BE2C (cell line): ENCODE results near the gene LRMDA.

Experiments used
- DNase-seq: peaks from one replicate; pipeline ENCODE4 v3.0.0-alpha.2; 2020
- H3K27me3 ChIP-seq: fragments of 250-450 bp; sonication (Bioruptor Pico); 2 replicates; pipeline ENCODE4 v1.5.1; 2020; ENCODE audit warnings: mild to moderate bottlenecking
- H3K36me3 ChIP-seq: fragments of 250-450 bp; sonication (Bioruptor Pico); 2 replicates; pipeline ENCODE4 v1.5.1; 2020; ENCODE audit warnings: mild to moderate bottlenecking
- H3K4me1 ChIP-seq: fragments of 250-450 bp; sonication (Bioruptor Pico); 2 replicates; pipeline ENCODE4 v1.5.1; 2020
- H3K4me3 ChIP-seq: 2 replicates; pipeline ENCODE4 v1.5.1; 2011; ENCODE audit warnings: low read depth, low read length
- H3K9me3 ChIP-seq: fragments of 250-450 bp; sonication (Bioruptor Pico); 2 replicates; pipeline ENCODE4 v1.5.1; 2020
- TF ChIP-seq, protein P1 (sequence below): IDR thresholded peaks from 2 replicates; pipeline ENCODE4 v1.5.1; 2012; ENCODE audit warnings: mild to moderate bottlenecking, low read depth, low read length

LRMDA gene

DNA sequence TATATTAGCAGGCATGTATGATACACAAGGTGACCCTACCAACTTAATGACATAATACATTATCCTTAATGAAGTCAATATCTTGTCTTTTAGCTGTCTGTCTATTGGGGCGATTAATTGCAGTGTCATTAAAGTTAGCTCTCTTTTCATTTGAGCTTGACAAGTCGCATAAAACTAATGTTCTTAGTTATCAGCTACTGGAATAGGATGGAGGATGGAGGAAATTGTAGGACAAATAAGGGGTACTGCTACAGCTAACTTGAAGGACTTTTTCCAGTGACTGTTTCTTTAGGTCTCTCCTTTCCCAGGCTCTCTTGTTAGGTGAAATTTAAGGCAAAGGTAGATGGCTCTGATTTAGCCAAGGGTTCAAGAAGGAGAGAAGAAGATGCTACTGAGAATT, 506.4 kb downstream of the LRMDA start:
- Histone ChIP-seq H3K27me3 (no peaks in the 10 kb centered on the region), H3K9me3 (no peaks in the 10 kb centered on the region), H3K4me3 (no peak overlapping the region), H3K4me1 (no peaks in the 10 kb centered on the region), H3K36me3 (no peaks in the 10 kb centered on the region)
- no peak for DNase-seq
- TF ChIP-seq, protein P1, sequence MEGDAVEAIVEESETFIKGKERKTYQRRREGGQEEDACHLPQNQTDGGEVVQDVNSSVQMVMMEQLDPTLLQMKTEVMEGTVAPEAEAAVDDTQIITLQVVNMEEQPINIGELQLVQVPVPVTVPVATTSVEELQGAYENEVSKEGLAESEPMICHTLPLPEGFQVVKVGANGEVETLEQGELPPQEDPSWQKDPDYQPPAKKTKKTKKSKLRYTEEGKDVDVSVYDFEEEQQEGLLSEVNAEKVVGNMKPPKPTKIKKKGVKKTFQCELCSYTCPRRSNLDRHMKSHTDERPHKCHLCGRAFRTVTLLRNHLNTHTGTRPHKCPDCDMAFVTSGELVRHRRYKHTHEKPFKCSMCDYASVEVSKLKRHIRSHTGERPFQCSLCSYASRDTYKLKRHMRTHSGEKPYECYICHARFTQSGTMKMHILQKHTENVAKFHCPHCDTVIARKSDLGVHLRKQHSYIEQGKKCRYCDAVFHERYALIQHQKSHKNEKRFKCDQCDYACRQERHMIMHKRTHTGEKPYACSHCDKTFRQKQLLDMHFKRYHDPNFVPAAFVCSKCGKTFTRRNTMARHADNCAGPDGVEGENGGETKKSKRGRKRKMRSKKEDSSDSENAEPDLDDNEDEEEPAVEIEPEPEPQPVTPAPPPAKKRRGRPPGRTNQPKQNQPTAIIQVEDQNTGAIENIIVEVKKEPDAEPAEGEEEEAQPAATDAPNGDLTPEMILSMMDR = no peak

GRCh38 chr10:75938380-75939122, 507.1 kb downstream of the LRMDA start:
- H3K9me3 ChIP-seq = no peaks in the 10 kb centered on the region
- H3K27me3 ChIP-seq = no peaks in the 10 kb centered on the region
- H3K36me3 ChIP-seq = no peaks in the 10 kb centered on the region
- no peak for DNase-seq
- no peaks in the 10 kb centered on the region for H3K4me1 ChIP-seq
- TF ChIP-seq, protein P1 = no peak
- no peak overlapping the region for H3K4me3 ChIP-seq

GRCh38 chr10:75939541-75939940, 508.1 kb downstream of the LRMDA start:
- H3K9me3 ChIP-seq = no peaks in the 10 kb centered on the region
- TF ChIP-seq, protein P1 = no peak
- H3K4me3 ChIP-seq = no peak overlapping the region
- DNase-seq = no peak
- H3K27me3 ChIP-seq = no peaks in the 10 kb centered on the region
- no peaks in the 10 kb centered on the region for H3K4me1 ChIP-seq
- no peaks in the 10 kb centered on the region for H3K36me3 ChIP-seq

- Histone ChIP-seq H3K36me3 (no peaks in the 10 kb centered on the region), H3K27me3 (no peaks in the 10 kb centered on the region), H3K9me3 (no peaks in the 10 kb centered on the region), H3K4me3 (no peak overlapping the region), H3K4me1 (no peaks in the 10 kb centered on the region)
- DNase-seq = no peak
- TF ChIP-seq, protein P1 = no peak
These were observed 509.3 kb downstream of the LRMDA start for GRCh38 chr10:75940742-75941141.

- TF ChIP-seq, protein P1 = no peak
- Histone ChIP-seq H3K27me3 (no peaks in the 10 kb centered on the region), H3K9me3 (no peaks in the 10 kb centered on the region), H3K4me3 (no peak overlapping the region), H3K4me1 (no peaks in the 10 kb centered on the region), H3K36me3 (no peaks in the 10 kb centered on the region)
- no peak for DNase-seq
These were observed 509.9 kb downstream of the LRMDA start for GRCh38 chr10:75941223-75941801.

DNA sequence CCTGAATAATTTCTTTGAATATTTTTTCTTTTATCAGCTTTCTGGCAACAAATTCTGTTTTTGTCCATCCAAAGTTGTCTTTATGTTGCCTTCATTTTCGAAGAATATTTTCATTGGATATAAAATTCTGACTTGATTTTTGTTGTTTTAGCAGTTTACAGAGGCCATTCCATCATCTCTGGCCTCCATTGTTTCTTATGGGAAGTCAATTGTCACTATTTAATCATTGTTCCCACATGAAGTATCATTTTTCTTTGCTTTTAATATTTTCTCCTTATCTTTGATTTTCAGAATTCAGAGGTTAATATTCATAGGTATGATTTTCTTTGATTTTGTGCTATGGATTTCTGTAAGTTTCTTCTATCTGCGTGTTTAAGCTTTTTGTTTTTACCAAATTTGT, 512.6 kb downstream of the LRMDA start:
- Histone ChIP-seq H3K9me3 (no peaks in the 10 kb centered on the region), H3K4me3 (no peak overlapping the region), H3K27me3 (no peaks in the 10 kb centered on the region), H3K4me1 (no peaks in the 10 kb centered on the region), H3K36me3 (no peaks in the 10 kb centered on the region)
- DNase-seq = no peak
- TF ChIP-seq, protein P1 = no peak
